GM21723 (cell line): ENCODE measurements around the gene SUOX.
A peak's percentile ranks its signal among the peaks of the same experiment; 100 is the strongest.
"Not testable (repeated sequence)": the region's sequence is repeated elsewhere in the genome, so short reads cannot be mapped to it uniquely, and the experiment has no call there.

Experiments used
- ATAC-seq: cut with Tn5 transposase; IDR thresholded peaks from one replicate; pipeline ENCODE4 v1.9.1; 2021; ENCODE audit warnings: mild to moderate bottlenecking, moderate library complexity; ENCODE audit not compliant: unreplicated experiment

Gene SUOX

GRCh38 chr12:55996715-55997534 lies at the start of gene SUOX:
Gene SUOX, plus strand, starts transcription at chr12:55997276. Its CDS starts 4,946 bp downstream, at chr12:56002222.
- peak; percentile 99 for ATAC-seq

- no peak for ATAC-seq
These were observed 41.7 kb upstream of the SUOX start for GRCh38 chr12:55955344-55955743.

GRCh38 chr12:55955800-55956508 lies 41.1 kb upstream of the SUOX start:
- no peak for ATAC-seq

- no peak for ATAC-seq
These were observed 39.8 kb upstream of the SUOX start for GRCh38 chr12:55957106-55957859.

GRCh38 chr12:55963760-55964159 lies 33.3 kb upstream of the SUOX start:
- no peak for ATAC-seq

- ATAC-seq: no peak
These were observed 31.8 kb upstream of the SUOX start for GRCh38 chr12:55965240-55965639.

GRCh38 chr12:55965941-55966407 lies 31.1 kb upstream of the SUOX start, which contains the start of gene PMEL:
Gene PMEL, minus strand, starts transcription at chr12:55966042. Its CDS starts 31 bp downstream, at chr12:55966011.
- ATAC-seq: peak; percentile 5

- ATAC-seq: peak; percentile 96
These were observed 30.4 kb upstream of the SUOX start, which contains the start of gene CDK2 for GRCh38 chr12:55966408-55967281. Gene CDK2, plus strand, starts transcription at chr12:55966830. Its CDS starts 179 bp downstream, at chr12:55967009.

- no peak for ATAC-seq
These were observed 27.7 kb upstream of the SUOX start for GRCh38 chr12:55969356-55969755.

GRCh38 chr12:55970775-55971174 lies 26.3 kb upstream of the SUOX start:
- ATAC-seq: no peak

GRCh38 chr12:55972042-55972441 lies 25.0 kb upstream of the SUOX start:
- no peak for ATAC-seq

- no peak for ATAC-seq
These were observed 24.6 kb upstream of the SUOX start for GRCh38 chr12:55972456-55972855.

GRCh38 chr12:55972911-55973598 lies 24.0 kb upstream of the SUOX start:
- no peak for ATAC-seq

GRCh38 chr12:55973599-55974307 lies 23.3 kb upstream of the SUOX start, which contains the start of gene RAB5B:
Gene RAB5B, plus strand, starts transcription at chr12:55974078. Its CDS starts 12,883 bp downstream, at chr12:55986961.
- ATAC-seq: peak; percentile 92

GRCh38 chr12:55974308-55974730 lies 22.8 kb upstream of the SUOX start:
- peak; percentile 23 for ATAC-seq

GRCh38 chr12:55978393-55978792 lies 18.7 kb upstream of the SUOX start:
- no peak for ATAC-seq

GRCh38 chr12:55979069-55979468 lies 18.0 kb upstream of the SUOX start:
- no peak for ATAC-seq

GRCh38 chr12:55981882-55982281 lies 15.2 kb upstream of the SUOX start:
- ATAC-seq: not testable (repeated sequence)
